SU-DHL-6 (cell line): ENCODE data around the gene THBD.

Source experiments
- H2AFZ ChIP-seq: fragments of 200-600 bp; sonication (generic); 2 replicates; pipeline ENCODE4 v1.6.1; 2014; ENCODE audit warnings: low read depth, mild to moderate bottlenecking, moderate library complexity, mixed read lengths, antibody characterized with exemption, low read length; ENCODE audit not compliant: severe bottlenecking
- H3F3A ChIP-seq: fragments of 200-600 bp; shearing (Covaris generic); 2 replicates; pipeline ENCODE4 v1.6.0; 2016; ENCODE audit warnings: antibody characterized with exemption, mild to moderate bottlenecking; ENCODE audit not compliant: insufficient read depth
- H3K27ac ChIP-seq: fragments of 200-600 bp; sonication (generic); 2 replicates; pipeline ENCODE4 v1.5.1; 2016; ENCODE audit warnings: low read depth, mild to moderate bottlenecking, low read length, moderate library complexity, mixed read lengths
- H3K27me3 ChIP-seq: fragments of 200-600 bp; sonication (generic), shearing (Covaris generic); 2 replicates; pipeline ENCODE4 v1.6.0; 2014; ENCODE audit warnings: mild to moderate bottlenecking, low read length
- H3K36me3 ChIP-seq: fragments of 200-600 bp; sonication (generic); 2 replicates; pipeline ENCODE4 v1.6.1; 2014; ENCODE audit warnings: mild to moderate bottlenecking, low read length, mixed read lengths
- H3K4me2 ChIP-seq: fragments of 300-600, 200-600 bp; shearing (Covaris generic), sonication (generic); 2 replicates; pipeline ENCODE4 v1.6.0; 2014; ENCODE audit warnings: low read length, low read depth, mild to moderate bottlenecking; ENCODE audit not compliant: poor library complexity, severe bottlenecking
- H3K4me3 ChIP-seq: fragments of 200-600 bp; sonication (generic); 2 replicates; pipeline ENCODE4 v1.5.1; 2014; ENCODE audit warnings: antibody characterized with exemption, low read length, mild to moderate bottlenecking, mixed read lengths; ENCODE audit not compliant: insufficient read depth, poor library complexity, severe bottlenecking
- H3K79me2 ChIP-seq: fragments of 200-600 bp; sonication (generic); 2 replicates; pipeline ENCODE4 v1.6.1; 2014; ENCODE audit warnings: mild to moderate bottlenecking, low read length, moderate library complexity; ENCODE audit not compliant: insufficient read depth
- H3K9ac ChIP-seq: fragments of 200-600 bp; sonication (generic); 2 replicates; pipeline ENCODE4 v1.7.0; 2014; ENCODE audit warnings: mild to moderate bottlenecking, low read length
- H3K9me2 ChIP-seq: fragments of 200-600 bp; sonication (generic); replicated peaks from 2 replicates; pipeline ENCODE4 v1.6.1; 2014; ENCODE audit warnings: low read length; ENCODE audit not compliant: insufficient read depth
- H3K9me3 ChIP-seq: fragments of 200-600 bp; sonication (generic); 2 replicates; pipeline ENCODE4 v1.6.1; 2014; ENCODE audit warnings: low read length, mixed read lengths; ENCODE audit not compliant: insufficient read depth
- H4K20me1 ChIP-seq: fragments of 200-600 bp; sonication (generic); 2 replicates; pipeline ENCODE4 v1.6.1; 2014; ENCODE audit warnings: low read depth, mild to moderate bottlenecking, antibody characterized with exemption, low read length, moderate library complexity, mixed read lengths
- CTCF ChIP-seq: fragments of 200-600 bp; sonication (generic); IDR thresholded peaks from one replicate; pipeline ENCODE4 v1.5.1; 2017; ENCODE audit warnings: antibody characterized with exemption, mild to moderate bottlenecking, low read length, moderate library complexity; ENCODE audit not compliant: insufficient read depth, poor library complexity, severe bottlenecking
- EZH2phosphoT487 ChIP-seq: fragments of 200-600 bp; sonication (generic), shearing (Covaris generic); conservative IDR thresholded peaks from 2 replicates; pipeline ENCODE4 v1.6.1; 2018; ENCODE audit warnings: mild to moderate bottlenecking, antibody characterized with exemption, low read length, moderate library complexity, mixed read lengths

The THBD gene

GRCh38 chr20:23046431-23046830 is 3.0 kb downstream of the THBD start:
- Histone ChIP-seq H3K27me3 (no peaks in the 10 kb centered on the region), H3K9me3 (no peaks in the 10 kb centered on the region), H3K4me3 (no peak overlapping the region)

GRCh38 chr20:23043376-23043775 is 6.1 kb downstream of the THBD start:
- Histone ChIP-seq H3K27me3 (no peaks in the 10 kb centered on the region), H2AFZ (no peak overlapping the region)

More at GRCh38 chr20:23046431-23046830, 3.0 kb downstream of the THBD start:
- Histone ChIP-seq H3K79me2 (no peaks in the 10 kb centered on the region), H3F3A (no peaks in the 10 kb centered on the region), H3K27ac (no peak overlapping the region), H4K20me1 (no peaks in the 10 kb centered on the region), H2AFZ (no peak overlapping the region), H3K9me2 (no peaks in the 10 kb centered on the region), H3K9ac (no peak overlapping the region), H3K4me2 (no peak overlapping the region), H3K36me3 (no peaks in the 10 kb centered on the region)
- TF ChIP-seq CTCF, result no peak
- no peak for TF ChIP-seq EZH2phosphoT487

GRCh38 chr20:23042270-23042669 is 7.2 kb downstream of the THBD start:
- no peak overlapping the region for H3K9ac ChIP-seq
- no peaks in the 10 kb centered on the region for H3F3A ChIP-seq
- H3K27ac ChIP-seq, result no peak overlapping the region
- no peaks in the 10 kb centered on the region for H3K36me3 ChIP-seq
- H3K4me2 ChIP-seq, result no peak overlapping the region
- H3K27me3 ChIP-seq, result no peaks in the 10 kb centered on the region
- no peaks in the 10 kb centered on the region for H3K9me2 ChIP-seq
- no peak overlapping the region for H2AFZ ChIP-seq
- H3K4me3 ChIP-seq, result no peak overlapping the region
- H3K79me2 ChIP-seq, result no peaks in the 10 kb centered on the region
- no peaks in the 10 kb centered on the region for H3K9me3 ChIP-seq
- H4K20me1 ChIP-seq, result no peaks in the 10 kb centered on the region
- TF ChIP-seq CTCF, result no peak
- TF ChIP-seq EZH2phosphoT487, result no peak

More at GRCh38 chr20:23043376-23043775, 6.1 kb downstream of the THBD start:
- H3K27ac ChIP-seq, result no peak overlapping the region
- no peak overlapping the region for H3K4me2 ChIP-seq
- no peaks in the 10 kb centered on the region for H3K9me3 ChIP-seq
- no peaks in the 10 kb centered on the region for H3K9me2 ChIP-seq
- no peaks in the 10 kb centered on the region for H4K20me1 ChIP-seq
- H3K36me3 ChIP-seq, result no peaks in the 10 kb centered on the region
- TF ChIP-seq EZH2phosphoT487 (no peak), CTCF (no peak)
- H3K4me3 ChIP-seq, result no peak overlapping the region
- H3K9ac ChIP-seq, result no peak overlapping the region
- H3K79me2 ChIP-seq, result no peaks in the 10 kb centered on the region
- no peaks in the 10 kb centered on the region for H3F3A ChIP-seq
